Mononuclear cell (primary cell): ENCODE measurements around the gene FAM162A. TPM values are rescaled to one million over a fixed set of nuclear protein-coding genes. Genes with fewer than 3 reads are reported as not detected.
"Not testable (repeated sequence)": the region's sequence is repeated elsewhere in the genome, so short reads cannot be mapped to it uniquely, and the experiment has no call there.

Source experiments
- H3K27me3 ChIP-seq: 2 replicates; pipeline ENCODE4 v1.6.0; 2011; ENCODE audit warnings: low read length, control low read depth; ENCODE audit not compliant: insufficient read depth
- H3K4me1 ChIP-seq: 2 replicates; pipeline ENCODE4 v1.5.1; 2011; ENCODE audit warnings: mild to moderate bottlenecking, low read length, control low read depth; ENCODE audit not compliant: insufficient read depth
- H3K4me3 ChIP-seq: 2 replicates; pipeline ENCODE4 v1.5.1; 2011; ENCODE audit warnings: mild to moderate bottlenecking, low read length, moderate library complexity
- H3K9me3 ChIP-seq: 2 replicates; pipeline ENCODE4 v1.5.1; 2011; ENCODE audit warnings: low read depth, mild to moderate bottlenecking, control low read depth, low read length
- total RNA-seq: library from RNA; depleted of rRNA; stranded (reverse); fragments of >200 nt; gene quantifications from one replicate; pipeline ENCODE4 v1.2.3, GENCODE V29; 2012

The FAM162A gene
- total RNA-seq, 1 donor, result 19.2 TPM

DNA sequence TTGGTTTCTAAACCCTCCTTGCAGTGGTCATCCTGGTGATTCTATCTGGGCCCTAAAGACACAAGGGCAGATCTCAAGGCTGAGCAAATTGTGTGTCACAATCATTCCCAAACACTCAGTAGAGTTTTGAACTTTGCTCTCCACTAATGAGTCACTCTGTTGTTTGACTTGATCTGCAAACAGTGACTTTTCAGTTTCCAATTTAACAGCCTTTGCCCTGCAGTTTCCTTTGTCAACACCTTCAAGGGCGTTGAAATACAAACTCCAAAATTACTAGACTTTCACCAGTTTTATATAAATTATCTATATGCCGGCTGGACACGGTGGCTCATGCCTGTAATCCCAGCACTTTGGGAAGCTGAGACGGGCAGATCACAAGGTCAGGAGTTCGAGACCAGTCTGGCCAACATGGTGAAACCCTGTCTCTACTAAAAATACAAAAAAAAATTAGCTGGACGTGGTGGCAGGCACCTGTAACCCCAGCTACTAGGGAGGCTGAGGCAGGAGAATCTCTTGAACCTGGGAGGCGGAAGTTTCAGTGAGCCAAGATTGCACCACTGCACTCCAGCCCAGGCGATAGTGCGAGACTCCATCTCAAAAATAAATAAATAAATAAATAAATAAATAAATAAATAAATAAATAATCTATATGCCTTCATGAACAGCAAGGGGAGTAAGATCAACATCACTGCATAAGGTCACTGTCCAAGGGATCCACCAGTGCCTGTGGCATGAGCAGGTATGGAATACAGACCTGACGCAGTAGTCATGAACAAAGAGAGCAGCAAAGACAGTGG is 18.2 kb upstream of the FAM162A start:
- H3K4me1 ChIP-seq, H3K9me3 ChIP-seq, H3K27me3 ChIP-seq, H3K4me3 ChIP-seq: not testable (repeated sequence)

DNA sequence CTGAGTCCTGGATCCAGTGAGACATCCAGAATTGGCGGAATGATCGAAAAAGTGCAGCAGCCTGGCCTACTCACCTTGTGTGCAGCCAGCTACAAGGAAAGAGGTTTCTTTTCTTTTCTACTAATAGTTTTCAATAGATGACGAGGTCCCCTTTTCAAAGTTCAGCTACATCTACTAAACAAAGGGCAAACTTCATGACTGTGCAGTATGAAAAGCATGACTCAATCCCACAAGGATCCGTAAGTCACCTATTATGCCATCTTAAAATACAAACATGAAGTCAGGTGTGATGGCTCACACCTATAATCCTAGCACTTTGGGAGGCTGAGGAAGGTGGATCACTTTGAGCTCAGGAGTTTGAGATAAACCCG is 17.6 kb upstream of the FAM162A start:
- peaks cover 12% of the 10 kb centered on the region for H3K4me1 ChIP-seq
- H3K27me3 ChIP-seq, result no peaks in the 10 kb centered on the region
- no peaks in the 10 kb centered on the region for H3K9me3 ChIP-seq
- no peak overlapping the region for H3K4me3 ChIP-seq

DNA sequence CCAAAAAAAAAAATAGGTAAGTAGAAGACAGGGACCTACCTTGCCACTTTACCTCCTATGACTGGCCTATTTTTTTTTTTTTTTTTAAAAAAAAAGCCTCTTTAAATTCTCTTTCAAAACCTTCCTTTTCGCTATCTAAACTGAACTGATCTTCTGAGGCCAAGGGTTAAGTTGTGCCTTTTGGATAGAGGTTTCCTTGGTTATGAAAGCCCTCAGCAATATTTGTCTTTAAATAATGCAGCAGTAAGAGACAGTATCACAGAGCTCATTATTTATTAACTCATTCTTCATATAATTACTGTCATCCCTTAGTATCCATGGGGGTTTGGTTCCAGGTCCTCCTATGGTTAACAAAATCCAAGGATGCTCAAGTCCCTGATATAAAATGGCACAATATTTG is 9.9 kb upstream of the FAM162A start:
- no peaks in the 10 kb centered on the region for H3K9me3 ChIP-seq
- peaks cover 13% of the 10 kb centered on the region for H3K4me1 ChIP-seq
- no peak overlapping the region for H3K4me3 ChIP-seq
- no peaks in the 10 kb centered on the region for H3K27me3 ChIP-seq

DNA sequence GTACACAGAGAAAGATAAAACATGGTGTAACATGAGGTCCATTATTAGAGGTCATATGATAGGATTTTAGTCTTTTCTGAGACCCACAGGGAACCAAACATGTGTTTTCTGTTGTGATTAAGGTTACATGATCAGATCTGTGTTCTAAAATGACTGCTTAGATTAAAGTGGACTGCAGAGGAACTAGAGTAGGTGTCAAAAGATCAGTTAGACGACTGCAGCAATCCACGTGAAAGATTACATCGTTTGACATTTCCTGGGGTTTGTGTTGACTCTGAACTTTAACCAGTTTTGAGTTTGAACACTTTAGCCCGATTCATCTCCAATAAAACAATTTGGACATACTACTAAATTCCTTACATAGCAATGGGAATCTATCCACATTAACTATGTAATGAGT is 6.0 kb upstream of the FAM162A start:
- Histone ChIP-seq H3K4me3 (no peak overlapping the region), H3K9me3 (no peaks in the 10 kb centered on the region), H3K27me3 (no peaks in the 10 kb centered on the region), H3K4me1 (peaks cover 10% of the 10 kb centered on the region)

DNA sequence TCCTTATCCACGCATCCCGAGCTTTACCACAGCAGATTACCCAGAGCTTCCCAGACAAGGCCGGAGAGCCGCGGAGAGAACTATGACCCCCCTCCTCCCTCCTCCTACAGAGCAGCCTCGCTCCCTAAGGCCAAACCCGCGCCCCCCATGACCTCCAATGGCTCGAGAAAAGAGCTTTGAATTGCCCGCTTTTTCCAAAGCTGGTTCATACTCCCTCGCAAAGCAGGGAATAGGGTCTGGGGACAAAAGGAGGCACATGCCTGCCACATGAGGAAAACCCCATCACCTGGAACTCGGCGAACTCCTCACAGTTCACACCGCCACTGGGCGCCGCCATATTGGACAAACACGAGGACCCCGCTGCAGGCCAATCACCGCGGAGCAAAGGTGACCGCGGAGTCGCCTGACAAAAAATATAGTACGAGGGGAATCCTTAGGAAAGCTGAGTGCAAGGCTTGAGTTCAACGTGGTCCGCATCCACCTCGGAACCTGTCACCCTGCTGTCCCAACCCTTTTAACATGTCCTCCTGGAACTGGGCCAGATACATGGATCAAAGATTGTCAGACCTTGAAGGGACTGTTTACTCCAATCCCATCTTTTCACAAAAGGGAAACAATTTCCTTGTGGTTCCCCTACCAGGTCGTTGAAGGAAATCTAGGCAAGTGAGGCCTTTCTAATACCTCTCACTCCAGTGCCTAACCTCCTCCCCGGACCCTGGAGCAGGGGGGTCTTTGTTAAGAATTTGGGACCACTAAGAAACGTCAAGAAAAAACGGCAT is 905 bp upstream of the FAM162A start, which contains the start of gene MIX23:
TSS of gene MIX23 (minus strand) at position 344 of the 779 bp plus-strand sequence. CDS start at position 337, 7 bp downstream.
- H3K4me1 ChIP-seq, result peaks cover 23% of the 10 kb centered on the region
- H3K9me3 ChIP-seq, result no peaks in the 10 kb centered on the region
- H3K27me3 ChIP-seq, result no peaks in the 10 kb centered on the region
- peak within 1 kb of the TSS; percentile 80 for H3K4me3 ChIP-seq

DNA sequence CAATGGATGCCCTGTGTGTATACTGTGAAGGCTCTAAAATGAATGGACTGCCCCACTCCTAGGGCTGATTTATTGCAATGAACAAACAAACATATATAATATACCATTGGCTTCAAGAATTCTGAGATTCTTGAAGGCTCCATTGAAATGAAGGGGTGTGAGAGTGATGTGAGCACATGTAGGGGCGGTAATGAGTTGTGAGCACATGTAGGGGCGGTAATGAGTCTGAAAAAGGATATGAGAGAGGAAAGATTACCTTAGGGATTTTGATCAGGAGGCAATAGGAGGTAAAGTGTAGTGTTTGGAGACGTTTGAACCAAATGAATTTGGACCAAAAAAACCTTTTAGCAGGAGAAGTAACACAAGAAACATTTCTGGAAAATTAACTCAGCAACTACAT is 3.7 kb downstream of the FAM162A start:
- Histone ChIP-seq H3K4me1 (peaks cover 15% of the 10 kb centered on the region), H3K4me3 (no peak overlapping the region), H3K9me3 (no peaks in the 10 kb centered on the region), H3K27me3 (no peaks in the 10 kb centered on the region)

DNA sequence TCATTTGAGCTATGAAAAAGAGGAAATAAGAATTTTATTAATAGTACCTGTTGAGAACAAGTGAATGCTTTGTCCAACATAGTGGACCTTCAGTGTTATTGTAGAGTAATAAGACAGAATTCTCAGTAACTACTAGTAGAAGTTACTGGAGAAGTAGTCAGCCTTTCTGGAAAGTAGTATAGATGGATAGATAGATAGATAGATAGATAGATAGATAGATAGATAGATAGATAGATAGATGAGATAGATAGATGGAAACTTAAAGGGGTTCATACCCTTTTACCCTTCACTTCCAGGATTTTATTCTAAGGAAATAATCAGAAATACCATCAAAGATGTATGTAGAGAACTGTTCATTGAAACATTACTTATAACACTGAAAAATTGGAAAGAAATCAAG is 5.2 kb downstream of the FAM162A start:
- H3K27me3 ChIP-seq, result no peaks in the 10 kb centered on the region
- no peak overlapping the region for H3K4me3 ChIP-seq
- peaks cover 7% of the 10 kb centered on the region for H3K4me1 ChIP-seq
- no peaks in the 10 kb centered on the region for H3K9me3 ChIP-seq

DNA sequence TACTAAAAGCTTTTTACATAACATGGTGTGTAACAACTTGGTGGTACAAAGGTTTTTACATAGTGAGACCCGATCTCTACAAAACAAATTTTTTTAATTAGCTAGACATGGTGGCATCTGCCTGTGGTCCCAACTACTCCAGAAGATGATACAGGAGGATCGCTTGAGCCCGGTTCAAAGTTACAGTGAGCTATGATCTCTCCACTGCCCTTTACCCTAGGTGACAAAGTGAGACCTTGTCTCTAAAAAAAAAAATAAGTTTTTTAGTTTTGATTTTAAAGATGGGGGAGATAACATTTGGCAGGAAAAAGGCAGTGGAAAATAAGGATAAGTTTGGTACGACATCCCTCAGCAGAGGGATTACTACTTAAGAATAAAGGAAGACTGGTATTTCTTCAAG is 5.9 kb downstream of the FAM162A start:
- Histone ChIP-seq H3K27me3 (no peaks in the 10 kb centered on the region), H3K9me3 (no peaks in the 10 kb centered on the region), H3K4me3 (no peak overlapping the region), H3K4me1 (peaks cover under 1% of the 10 kb centered on the region)

DNA sequence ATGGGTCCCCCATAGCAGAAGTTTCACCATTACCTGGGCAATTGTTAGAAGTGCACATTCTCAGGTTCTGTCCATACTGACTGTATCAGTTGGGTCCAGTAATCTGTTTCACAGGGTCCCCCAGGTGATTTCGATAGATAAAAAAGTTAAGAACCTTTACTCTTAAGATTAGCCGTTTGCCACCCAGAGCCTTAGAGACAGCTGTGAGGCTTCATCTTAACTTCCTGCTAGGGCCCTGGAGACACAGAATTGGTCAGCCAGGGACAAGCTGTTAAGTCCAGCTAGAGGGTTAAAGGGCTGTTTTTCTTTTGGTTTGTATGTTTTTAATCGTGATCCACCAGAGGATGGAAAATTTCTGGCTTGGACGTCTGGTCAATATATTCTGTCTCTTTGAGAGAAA is 6.7 kb downstream of the FAM162A start:
- H3K4me3 ChIP-seq, result no peak overlapping the region
- no peaks in the 10 kb centered on the region for H3K9me3 ChIP-seq
- H3K27me3 ChIP-seq, result no peaks in the 10 kb centered on the region
- H3K4me1 ChIP-seq, result no peaks in the 10 kb centered on the region

DNA sequence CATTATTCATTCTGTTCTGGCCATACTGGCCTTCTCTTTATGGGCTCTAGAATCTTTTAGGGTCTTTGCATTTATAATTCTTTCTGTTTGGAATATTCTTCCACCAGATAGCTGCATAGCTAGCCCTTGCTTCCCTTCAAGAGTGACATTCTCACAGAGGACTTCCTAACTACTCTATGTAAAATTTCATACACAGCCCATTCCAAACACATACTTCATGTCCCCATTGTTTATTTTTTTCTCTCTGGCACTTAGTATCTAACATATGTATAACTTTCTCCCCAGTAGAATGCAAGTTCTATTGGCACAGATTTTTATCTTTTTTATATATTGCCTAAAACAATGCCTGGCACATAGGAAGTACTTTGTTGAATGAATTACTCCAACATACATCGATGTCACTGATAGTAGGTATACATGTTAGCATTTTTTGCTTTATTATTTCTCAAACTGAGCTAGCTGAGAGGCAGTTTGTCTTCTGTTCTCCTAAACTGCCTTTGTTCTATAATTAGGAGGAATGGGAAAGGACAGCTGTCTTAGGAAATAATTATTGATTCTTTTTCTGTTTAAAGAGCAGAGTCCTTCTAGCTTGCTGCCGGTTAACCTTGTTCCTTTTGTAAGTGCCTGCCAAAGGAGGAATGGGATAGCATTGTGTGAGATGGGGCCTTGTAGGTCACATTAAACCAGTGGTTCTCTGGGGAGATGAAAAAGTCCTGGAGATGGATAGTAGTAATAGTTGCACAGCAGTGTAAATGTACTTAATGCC is 7.9 kb downstream of the FAM162A start:
- no peak overlapping the region for H3K4me3 ChIP-seq
- H3K27me3 ChIP-seq, result no peaks in the 10 kb centered on the region
- no peaks in the 10 kb centered on the region for H3K4me1 ChIP-seq
- H3K9me3 ChIP-seq, result no peaks in the 10 kb centered on the region

DNA sequence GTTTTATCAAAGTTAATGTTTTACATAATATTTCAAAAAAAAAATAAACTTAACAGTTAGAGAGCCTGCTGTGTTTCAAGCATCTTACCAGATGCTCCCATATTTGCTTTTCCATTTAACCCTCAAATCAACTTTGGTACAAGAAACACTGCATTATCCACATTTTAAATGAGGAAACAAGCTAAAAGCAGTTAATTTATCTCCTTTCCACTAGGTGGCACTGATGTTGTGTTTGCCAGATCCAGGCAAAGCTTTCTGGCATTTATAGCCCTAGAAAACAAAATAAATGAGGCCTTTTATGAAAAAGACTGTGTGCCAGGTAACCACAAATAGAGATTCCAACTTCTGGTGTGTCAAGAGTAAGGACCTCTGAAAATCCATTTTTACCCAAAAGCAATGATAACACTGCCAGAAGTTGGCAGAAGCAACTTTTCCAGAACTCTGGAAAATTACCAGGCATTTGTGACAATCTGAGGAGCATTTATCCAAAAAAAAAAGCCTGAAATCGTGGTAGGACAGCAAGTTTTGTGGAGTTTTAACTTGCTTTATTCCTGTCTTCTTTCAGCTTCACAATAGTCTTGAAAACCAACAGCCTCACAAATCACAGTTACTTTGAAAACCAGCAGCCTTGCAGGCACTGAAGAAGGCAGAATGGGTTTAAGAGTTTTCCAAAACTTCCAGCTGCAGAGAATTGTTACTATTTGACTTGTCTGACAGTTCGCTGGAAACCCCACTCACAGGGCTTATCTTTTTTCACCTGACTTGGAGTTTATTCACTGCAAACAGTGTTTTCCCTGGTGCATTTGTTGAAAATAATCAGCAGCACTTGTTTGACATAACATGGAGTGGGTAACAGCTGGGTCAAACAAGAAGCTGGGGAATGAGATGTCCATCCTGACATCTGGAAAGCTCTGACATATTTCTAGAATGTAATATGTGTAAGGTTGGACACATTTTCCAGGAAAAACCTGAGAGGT is 9.2 kb downstream of the FAM162A start:
- Histone ChIP-seq H3K9me3 (no peaks in the 10 kb centered on the region), H3K4me3 (no peak overlapping the region), H3K4me1 (no peaks in the 10 kb centered on the region), H3K27me3 (no peaks in the 10 kb centered on the region)

DNA sequence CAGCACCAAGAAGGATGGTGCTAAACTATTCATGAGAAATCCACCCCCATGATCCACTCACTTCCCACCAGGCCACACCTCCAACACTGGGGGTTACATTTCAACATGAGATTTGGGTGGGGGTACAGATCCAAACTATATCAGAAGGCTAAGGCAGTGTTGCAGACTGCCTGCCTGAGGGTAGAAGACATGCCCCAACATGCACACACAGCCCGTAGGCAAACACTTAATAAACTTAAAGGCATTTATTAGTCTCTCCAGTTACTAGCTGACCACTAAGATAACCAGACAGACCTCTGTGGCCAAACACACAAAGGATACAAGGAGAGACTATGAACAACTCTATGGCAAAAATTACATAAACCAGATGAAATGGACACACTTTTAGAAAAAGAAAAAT is 10.2 kb downstream of the FAM162A start:
- H3K27me3 ChIP-seq, result no peaks in the 10 kb centered on the region
- no peaks in the 10 kb centered on the region for H3K9me3 ChIP-seq
- H3K4me3 ChIP-seq, result no peak overlapping the region
- no peaks in the 10 kb centered on the region for H3K4me1 ChIP-seq

DNA sequence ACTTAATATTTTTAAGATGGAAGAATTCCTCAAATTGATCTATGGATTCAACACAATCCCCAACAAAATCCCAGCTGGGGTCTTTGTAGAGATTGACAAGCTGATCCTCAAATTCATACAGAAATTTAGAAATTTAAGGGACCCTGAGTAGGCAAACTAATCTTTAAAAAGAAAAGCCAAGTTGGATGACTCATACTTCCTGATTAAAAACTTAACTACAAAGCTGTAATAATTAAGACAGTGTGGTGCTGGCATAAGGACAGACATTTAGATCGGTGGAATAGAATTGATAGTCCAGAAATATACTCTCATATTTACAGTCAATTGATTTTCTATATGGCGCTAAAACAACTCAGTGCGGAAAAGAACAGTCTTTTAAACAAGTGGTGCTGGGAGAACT is 11.6 kb downstream of the FAM162A start:
- Histone ChIP-seq H3K9me3 (no peaks in the 10 kb centered on the region), H3K4me1 (no peaks in the 10 kb centered on the region), H3K4me3 (no peak overlapping the region), H3K27me3 (no peaks in the 10 kb centered on the region)

DNA sequence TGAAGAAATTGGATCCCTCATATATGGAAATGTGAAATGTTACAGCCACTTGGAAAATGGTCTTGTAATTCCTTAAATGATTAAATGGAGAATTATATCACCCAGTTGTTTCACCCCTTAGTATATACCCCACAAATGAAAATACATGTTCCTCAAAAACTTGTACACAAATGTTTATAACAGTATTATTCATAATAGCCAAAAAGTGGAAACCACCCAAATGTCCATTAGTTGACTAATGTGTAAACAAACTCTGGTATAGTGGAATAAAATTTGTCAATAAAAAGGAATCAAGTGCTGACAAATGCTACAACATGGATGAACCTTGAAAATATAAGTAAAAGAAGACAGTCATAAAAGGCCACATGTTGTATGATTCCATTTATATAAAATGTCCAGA is 12.5 kb downstream of the FAM162A start:
- Histone ChIP-seq H3K4me3 (no peak overlapping the region), H3K27me3 (no peaks in the 10 kb centered on the region), H3K9me3 (no peaks in the 10 kb centered on the region)

More for the DNA sequence above, 12.5 kb downstream of the FAM162A start:
- H3K4me1 ChIP-seq, result no peaks in the 10 kb centered on the region
